Inflammatory macrophage treated with lipopolysaccharide for 1 hour (primary cell): ENCODE results near the gene GPR183.
A peak's percentile ranks its signal among the peaks of the same experiment; 100 is the strongest.
"Not testable (repeated sequence)": the region's sequence is repeated elsewhere in the genome, so short reads cannot be mapped to it uniquely, and the experiment has no call there.

Experiments used
- DNase-seq, 2 donors: peaks; one replicate each; pipeline ENCODE4 v3.0.0-alpha.2; 2020 to 2022

GPR183 gene

DNA sequence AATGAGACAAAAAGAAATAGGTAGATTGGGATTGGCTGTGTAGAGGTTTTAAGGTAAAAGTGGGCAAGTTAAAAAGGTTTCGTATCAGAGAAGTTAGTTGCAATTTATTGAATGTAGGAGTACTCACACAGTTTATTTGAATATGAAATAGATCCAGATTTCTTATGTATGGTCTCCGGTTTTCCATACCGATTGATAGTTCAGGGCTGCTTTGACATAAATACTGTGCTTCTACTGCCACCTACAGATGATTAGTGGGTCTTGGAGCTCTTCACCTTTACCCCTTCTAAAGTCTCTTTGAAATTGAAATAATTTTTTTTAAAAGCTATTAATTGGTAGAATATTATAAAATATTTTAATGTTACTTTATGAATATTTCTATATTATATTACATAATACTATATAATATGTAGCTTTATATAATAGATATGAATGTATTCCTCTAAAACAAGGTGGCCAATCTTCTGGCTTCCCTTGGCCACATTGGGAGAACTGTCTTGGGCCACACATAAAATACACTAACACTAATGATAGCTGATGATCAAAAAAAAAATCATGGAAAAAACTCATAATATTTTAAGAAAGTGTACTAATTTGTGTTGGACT is 41.3 kb downstream of the GPR183 start:
- DNase-seq: peak; percentile 29 to 67

GRCh38 chr13:99265162-99265800 is 41.9 kb downstream of the GPR183 start:
- no peak for DNase-seq

DNA sequence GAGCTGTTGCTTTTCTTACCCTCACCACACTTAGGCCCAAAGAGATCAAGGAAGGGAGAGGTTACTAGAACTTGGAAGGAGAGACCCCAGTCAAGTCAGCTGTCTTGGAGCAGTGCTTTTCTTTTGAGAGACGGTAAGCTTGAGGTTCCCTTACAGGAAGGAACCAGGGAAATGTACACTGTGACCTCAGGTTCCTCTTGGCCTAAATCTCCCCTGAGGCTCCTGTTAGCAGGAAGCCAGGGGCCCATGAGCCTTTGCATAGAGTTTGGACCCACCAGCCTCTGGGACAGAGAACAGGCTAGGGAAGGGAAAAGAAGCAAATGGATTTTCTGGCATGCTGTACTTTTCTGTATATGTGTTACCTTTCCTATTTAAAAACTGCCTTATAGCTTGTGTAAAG is 43.1 kb downstream of the GPR183 start:
- DNase-seq: no peak

DNA sequence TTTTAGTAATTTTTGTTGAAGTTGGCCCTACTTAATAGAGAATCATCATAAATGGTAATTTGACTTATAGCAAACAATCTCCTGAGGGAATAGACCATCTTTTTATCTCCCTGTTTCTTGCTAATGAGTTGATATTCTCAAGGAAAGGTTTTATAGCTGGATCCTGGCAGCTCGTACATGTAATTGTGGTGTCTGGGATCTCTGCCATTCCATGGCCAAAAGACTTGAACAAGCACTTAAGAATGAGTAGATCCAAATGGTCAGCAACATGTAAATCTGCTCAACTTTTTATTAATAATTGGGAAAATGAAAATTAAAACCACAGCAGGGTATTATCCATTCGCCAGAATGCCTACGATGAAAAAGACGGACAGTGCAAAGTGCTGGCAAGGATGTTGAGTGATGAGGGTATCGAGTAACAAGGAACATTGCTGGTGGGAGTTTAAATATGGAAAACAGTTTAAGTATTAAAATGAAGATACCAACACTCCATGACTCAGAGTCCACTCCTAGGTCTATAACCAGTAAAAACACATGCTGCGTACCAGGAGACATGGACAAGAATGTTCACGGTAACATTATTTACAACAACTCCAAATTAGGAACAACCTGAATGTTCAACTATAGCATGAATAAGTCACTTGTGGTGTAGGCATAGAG is 43.9 kb downstream of the GPR183 start:
- DNase-seq: no peak

DNA sequence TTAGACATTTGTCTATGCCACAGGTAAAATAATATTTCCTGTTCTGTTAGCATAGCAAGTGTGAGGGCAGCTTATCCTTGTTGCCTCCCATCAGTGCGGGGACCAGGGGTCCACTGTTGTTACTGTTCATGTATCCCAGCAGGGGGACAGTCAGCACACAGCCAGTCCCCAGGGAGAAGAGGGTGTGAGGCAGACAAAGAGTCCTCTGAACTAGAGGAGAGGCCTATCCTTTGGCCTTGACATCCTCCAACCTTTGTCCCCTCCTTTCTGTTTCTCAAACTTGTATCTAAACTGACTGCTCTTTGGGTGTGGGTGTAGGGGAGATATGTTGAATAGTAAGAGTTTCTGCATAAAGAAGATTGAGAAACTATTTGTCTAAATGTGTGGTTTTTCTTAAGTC is 46.1 kb downstream of the GPR183 start:
- DNase-seq: no peak

- no peak for DNase-seq
Measured at GRCh38 chr13:99260216-99260615, 47.0 kb downstream of the GPR183 start.

DNA sequence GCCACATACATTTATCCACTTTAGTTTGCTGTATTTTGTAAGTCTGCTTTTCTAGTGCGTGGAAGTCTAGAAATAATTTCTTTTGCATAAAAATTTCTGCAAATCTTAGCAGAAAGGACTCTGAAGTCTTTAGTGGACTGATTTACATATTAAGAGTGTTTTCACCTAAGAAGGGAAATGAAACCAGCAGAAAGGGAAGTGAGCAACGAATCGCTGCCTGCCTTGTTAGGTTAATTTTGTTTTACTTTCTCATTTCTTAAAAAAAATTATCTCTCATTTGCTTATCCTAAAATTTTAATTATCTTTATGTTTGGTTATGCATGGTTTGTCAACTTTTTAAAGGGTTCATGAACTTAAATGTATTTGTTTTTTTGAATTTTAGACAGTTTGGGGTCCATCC is 48.3 kb downstream of the GPR183 start:
- DNase-seq: peak; percentile 74 to 77

DNA sequence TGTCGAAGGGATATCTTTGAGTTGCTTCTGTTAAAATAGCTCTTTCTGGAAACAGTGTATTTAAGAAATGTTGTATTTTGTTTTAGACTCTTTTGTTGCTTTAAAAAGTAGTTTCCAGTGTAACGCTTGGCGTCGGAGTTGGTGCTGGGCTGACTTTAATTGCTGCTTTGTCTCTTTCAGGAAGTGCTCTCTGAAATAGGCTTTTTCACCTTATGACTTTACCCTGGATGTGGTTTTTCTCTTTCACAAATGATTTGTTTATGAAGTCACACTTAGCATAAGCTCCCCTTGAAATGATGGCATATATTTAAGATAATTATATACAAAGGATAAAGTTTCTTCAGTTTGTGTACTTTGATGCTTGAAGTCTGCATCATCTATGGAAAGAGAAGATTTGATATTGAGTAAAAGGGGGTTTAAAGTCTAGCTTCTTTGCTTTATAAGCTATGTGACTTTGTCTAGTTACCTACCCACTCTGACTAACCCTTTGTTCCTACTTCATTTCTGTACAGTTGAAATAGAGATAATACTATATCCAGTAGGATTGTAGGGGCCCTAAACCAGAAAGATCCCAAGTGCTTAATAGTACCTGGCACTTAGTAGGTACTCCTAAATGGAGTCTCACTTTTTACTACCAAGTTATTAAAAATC is 48.9 kb downstream of the GPR183 start, which contains the start of gene GPR18:
Gene GPR18, minus strand, starts transcription at position 170 of the 651 bp plus-strand sequence. CDS start 2,507 bp downstream, outside the sequence.
- DNase-seq: peak; percentile 55 to 65

- no peak for DNase-seq
Measured at GRCh38 chr13:99257291-99257690, 49.9 kb downstream of the GPR183 start.

DNA sequence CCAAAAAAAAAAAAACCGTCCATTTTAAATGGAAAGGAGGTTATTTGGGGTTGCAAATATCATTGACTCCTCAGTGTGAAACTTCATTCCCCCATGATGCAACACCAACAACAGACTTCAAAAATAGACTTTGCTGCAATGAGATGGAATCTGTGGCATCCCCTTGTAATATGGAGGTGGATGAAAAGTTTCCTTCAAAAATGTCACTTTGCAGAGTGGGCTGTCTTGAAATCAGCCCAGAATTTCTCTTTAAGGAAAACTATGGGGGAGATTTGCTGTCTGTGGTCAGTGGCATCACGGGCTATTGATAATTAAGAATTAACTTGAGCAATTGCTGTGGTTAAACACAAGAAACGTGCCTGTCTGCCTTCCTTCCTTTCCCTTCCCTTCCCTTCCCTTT is 50.5 kb downstream of the GPR183 start:
- DNase-seq: peak; percentile 71 to 85

DNA sequence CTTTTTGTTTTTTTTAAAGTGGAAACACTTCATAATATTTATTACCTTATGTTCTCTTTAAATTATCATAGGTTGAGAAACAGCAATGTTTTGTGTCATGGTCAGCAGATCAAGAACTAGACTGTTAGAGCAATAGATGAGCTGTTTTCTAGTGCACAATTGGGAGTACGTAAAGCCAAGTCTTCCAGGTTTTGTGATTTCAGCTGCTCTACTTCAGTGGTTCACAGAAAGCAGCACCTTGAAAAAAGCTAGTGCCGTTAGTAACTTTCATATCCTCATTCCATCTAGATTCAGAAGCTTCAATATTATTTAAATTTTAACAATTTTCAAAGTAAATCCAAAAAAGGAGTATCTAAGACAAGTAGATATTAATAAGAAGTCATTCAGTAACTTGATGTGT is 50.9 kb downstream of the GPR183 start:
- DNase-seq: no peak

- DNase-seq: no peak
Measured at GRCh38 chr13:99255271-99255670, 51.9 kb downstream of the GPR183 start.

GRCh38 chr13:99254830-99255229 is 52.4 kb downstream of the GPR183 start:
- no peak for DNase-seq

GRCh38 chr13:99251921-99252320 is 55.3 kb downstream of the GPR183 start:
- DNase-seq: peak; percentile 36 to 49

- no peak for DNase-seq
Measured at GRCh38 chr13:99250982-99251825, 56.0 kb downstream of the GPR183 start.

DNA sequence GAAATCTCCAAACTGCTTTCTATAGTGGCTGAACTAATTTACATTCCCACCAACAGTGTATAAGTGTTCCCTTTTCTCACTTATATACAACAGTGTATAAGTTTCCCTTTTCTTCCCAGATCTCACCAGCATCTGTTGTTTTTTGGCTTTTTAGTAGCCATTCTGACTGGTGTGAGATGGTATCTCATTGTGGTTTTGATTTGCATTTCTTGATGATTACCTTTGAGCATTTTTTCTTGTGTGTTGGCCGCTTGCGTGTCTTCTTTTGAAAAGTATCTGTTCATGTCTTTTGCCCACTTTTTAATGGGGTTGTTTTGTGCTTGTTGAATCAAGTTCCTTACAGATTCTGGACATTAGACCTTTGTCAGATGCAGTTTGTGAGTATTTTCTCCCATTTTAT is 57.6 kb downstream of the GPR183 start:
- DNase-seq: not testable (repeated sequence)

- not testable (repeated sequence) for DNase-seq
Measured at GRCh38 chr13:99249178-99249577, 58.0 kb downstream of the GPR183 start.

DNA sequence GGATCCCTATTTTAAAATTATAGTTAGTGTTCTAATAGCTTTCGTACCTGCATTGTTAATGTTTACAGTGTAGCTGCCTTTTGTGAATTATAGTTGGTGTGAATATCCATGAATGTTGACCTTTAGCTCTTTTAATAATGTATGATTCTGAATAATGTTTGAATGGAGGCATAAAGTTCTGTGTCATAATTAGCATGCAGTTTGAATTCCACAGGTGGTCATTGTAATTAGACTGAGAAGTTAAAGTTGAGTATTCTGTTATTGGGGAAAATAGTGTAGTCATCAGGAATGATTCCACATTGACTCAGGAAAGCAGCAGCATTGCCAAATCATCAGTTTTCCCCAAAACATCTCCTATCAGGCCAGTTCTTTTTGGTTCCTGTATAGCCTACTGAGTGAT is 61.1 kb downstream of the GPR183 start:
- DNase-seq: no peak
